ENCODE results near the gene EEF1G. TPM values are rescaled to one million over a fixed set of nuclear protein-coding genes. Genes with fewer than 3 reads are reported as not detected.

Gene EEF1G
- total and polyA plus RNA-seq, 2 of the 13 experiments (the other 11 are each of a cell fraction or from before 2014, with no cell fraction given), result 1,787 to 2,144 TPM

DNA sequence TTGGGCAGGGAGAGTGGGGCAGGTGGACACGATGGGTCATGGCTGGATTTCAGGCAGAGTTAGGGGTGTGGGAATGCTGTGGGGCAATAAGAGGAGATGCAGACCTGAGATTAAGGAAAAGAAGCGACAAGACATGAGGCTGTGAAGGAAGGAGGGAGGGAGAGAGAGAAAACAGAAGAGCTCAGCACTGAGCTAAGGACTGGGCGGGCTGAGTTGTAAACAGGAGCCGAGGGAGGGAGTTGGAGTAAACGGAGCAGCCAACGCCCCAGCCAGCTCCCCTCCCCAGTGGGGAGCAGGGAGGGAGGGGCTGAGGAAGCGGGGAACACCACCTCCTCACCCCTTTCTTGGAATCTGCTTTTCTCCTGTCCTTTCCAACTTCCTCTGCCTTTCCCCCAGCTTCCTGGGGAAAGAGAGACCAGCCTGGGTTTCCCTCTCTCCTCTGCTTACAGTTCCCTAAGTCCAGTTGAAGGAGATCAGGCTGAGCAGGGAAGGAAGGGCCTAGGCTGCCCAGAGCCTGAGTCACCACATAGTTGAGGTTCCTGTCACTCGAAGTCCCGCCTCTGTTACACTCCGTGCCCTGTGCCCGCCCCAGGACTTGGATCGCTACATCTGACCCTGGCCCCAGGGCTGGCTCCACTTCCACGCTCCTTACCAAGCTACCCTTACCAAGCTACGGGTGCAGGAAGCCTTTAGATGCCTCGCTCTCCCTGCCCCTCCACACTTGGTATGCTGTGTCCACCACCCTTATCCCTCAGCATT, 20.4 kb downstream of the EEF1G start (continued):
- TF ChIP-seq, protein P1, sequence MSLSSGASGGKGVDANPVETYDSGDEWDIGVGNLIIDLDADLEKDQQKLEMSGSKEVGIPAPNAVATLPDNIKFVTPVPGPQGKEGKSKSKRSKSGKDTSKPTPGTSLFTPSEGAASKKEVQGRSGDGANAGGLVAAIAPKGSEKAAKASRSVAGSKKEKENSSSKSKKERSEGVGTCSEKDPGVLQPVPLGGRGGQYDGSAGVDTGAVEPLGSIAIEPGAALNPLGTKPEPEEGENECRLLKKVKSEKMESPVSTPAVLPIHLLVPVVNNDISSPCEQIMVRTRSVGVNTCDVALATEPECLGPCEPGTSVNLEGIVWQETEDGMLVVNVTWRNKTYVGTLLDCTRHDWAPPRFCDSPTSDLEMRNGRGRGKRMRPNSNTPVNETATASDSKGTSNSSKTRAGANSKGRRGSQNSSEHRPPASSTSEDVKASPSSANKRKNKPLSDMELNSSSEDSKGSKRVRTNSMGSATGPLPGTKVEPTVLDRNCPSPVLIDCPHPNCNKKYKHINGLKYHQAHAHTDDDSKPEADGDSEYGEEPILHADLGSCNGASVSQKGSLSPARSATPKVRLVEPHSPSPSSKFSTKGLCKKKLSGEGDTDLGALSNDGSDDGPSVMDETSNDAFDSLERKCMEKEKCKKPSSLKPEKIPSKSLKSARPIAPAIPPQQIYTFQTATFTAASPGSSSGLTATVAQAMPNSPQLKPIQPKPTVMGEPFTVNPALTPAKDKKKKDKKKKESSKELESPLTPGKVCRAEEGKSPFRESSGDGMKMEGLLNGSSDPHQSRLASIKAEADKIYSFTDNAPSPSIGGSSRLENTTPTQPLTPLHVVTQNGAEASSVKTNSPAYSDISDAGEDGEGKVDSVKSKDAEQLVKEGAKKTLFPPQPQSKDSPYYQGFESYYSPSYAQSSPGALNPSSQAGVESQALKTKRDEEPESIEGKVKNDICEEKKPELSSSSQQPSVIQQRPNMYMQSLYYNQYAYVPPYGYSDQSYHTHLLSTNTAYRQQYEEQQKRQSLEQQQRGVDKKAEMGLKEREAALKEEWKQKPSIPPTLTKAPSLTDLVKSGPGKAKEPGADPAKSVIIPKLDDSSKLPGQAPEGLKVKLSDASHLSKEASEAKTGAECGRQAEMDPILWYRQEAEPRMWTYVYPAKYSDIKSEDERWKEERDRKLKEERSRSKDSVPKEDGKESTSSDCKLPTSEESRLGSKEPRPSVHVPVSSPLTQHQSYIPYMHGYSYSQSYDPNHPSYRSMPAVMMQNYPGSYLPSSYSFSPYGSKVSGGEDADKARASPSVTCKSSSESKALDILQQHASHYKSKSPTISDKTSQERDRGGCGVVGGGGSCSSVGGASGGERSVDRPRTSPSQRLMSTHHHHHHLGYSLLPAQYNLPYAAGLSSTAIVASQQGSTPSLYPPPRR (CRISPR knock-in tag; IDR thresholded peaks at IDR 0.05; ENCODE audit: borderline replicate concordance), result no peak
- TF ChIP-seq, protein P2, sequence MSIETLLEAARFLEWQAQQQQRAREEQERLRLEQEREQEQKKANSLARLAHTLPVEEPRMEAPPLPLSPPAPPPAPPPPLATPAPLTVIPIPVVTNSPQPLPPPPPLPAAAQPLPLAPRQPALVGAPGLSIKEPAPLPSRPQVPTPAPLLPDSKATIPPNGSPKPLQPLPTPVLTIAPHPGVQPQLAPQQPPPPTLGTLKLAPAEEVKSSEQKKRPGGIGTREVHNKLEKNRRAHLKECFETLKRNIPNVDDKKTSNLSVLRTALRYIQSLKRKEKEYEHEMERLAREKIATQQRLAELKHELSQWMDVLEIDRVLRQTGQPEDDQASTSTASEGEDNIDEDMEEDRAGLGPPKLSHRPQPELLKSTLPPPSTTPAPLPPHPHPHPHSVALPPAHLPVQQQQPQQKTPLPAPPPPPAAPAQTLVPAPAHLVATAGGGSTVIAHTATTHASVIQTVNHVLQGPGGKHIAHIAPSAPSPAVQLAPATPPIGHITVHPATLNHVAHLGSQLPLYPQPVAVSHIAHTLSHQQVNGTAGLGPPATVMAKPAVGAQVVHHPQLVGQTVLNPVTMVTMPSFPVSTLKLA (IDR thresholded peaks at IDR 0.05), result no peak
- TF ChIP-seq SUZ12 (IDR thresholded peaks at IDR 0.05; ENCODE audit: low read depth, low read length), result no peak
- TF ChIP-seq MTA3 (CRISPR knock-in tag; IDR thresholded peaks at IDR 0.05), result no peak
- TF ChIP-seq ZKSCAN8 (CRISPR knock-in tag; IDR thresholded peaks at IDR 0.05; ENCODE audit: borderline replicate concordance), result no peak
- TF ChIP-seq, protein P3, sequence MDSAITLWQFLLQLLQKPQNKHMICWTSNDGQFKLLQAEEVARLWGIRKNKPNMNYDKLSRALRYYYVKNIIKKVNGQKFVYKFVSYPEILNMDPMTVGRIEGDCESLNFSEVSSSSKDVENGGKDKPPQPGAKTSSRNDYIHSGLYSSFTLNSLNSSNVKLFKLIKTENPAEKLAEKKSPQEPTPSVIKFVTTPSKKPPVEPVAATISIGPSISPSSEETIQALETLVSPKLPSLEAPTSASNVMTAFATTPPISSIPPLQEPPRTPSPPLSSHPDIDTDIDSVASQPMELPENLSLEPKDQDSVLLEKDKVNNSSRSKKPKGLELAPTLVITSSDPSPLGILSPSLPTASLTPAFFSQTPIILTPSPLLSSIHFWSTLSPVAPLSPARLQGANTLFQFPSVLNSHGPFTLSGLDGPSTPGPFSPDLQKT (CRISPR knock-in tag; IDR thresholded peaks at IDR 0.05; ENCODE audit: borderline replicate concordance), result no peak
- no peak for TF ChIP-seq TAF1 (CRISPR knock-in tag; IDR thresholded peaks at IDR 0.05)
- no peak for TF ChIP-seq NFYB (CRISPR knock-in tag; IDR thresholded peaks at IDR 0.05)
- TF ChIP-seq SALL1 (CRISPR knock-in tag; IDR thresholded peaks at IDR 0.05), result 0 out of 2 replicates have a peak, but pooled peaks have one; percentile 12
- no peak for TF ChIP-seq YEATS2 (CRISPR knock-in tag; IDR thresholded peaks at IDR 0.05; ENCODE audit: borderline replicate concordance)
- TF ChIP-seq NFIC (IDR thresholded peaks at IDR 0.05; ENCODE audit: low read length), result no peak
- TF ChIP-seq ATM (IDR thresholded peaks at IDR 0.05; ENCODE audit: borderline replicate concordance), result no peak
- no peak for TF ChIP-seq HES4 (CRISPR knock-in tag; IDR thresholded peaks at IDR 0.05; ENCODE audit: borderline replicate concordance)
- TF ChIP-seq, protein P4, sequence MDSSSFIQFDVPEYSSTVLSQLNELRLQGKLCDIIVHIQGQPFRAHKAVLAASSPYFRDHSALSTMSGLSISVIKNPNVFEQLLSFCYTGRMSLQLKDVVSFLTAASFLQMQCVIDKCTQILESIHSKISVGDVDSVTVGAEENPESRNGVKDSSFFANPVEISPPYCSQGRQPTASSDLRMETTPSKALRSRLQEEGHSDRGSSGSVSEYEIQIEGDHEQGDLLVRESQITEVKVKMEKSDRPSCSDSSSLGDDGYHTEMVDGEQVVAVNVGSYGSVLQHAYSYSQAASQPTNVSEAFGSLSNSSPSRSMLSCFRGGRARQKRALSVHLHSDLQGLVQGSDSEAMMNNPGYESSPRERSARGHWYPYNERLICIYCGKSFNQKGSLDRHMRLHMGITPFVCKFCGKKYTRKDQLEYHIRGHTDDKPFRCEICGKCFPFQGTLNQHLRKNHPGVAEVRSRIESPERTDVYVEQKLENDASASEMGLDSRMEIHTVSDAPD (CRISPR knock-in tag; IDR thresholded peaks at IDR 0.05), result no peak
- no peak for TF ChIP-seq CEBPG (CRISPR knock-in tag; IDR thresholded peaks at IDR 0.05)
- TF ChIP-seq MED8 (CRISPR knock-in tag; IDR thresholded peaks at IDR 0.05; ENCODE audit: insufficient replicate concordance), result no peak
- no peak for TF ChIP-seq FLYWCH1 (CRISPR knock-in tag; IDR thresholded peaks at IDR 0.05)
- no peak for TF ChIP-seq ISL2 (CRISPR knock-in tag; IDR thresholded peaks at IDR 0.05)
- no peak for TF ChIP-seq ZNF17 (CRISPR knock-in tag; IDR thresholded peaks at IDR 0.05)
- TF ChIP-seq ZNF501 (CRISPR knock-in tag; IDR thresholded peaks at IDR 0.05), result no peak

All from HepG2 (cell line).